ENCODE data around the gene CFAP92. TPM values are rescaled to one million over a fixed set of nuclear protein-coding genes. Genes with fewer than 3 reads are reported as not detected.

The CFAP92 gene
- total RNA-seq, 1 experiment from 2014 or later = 0.16 TPM

- Mint-ChIP-seq H3K4me3 (ENCODE audit: unreplicated experiment) (no peak overlapping the region), H3K36me3 (ENCODE audit: insufficient read depth, unreplicated experiment) (no peaks in the 10 kb centered on the region), H3K27me3 (ENCODE audit: insufficient read depth, unreplicated experiment) (peaks cover 33% of the 10 kb centered on the region), H3K4me1 (ENCODE audit: insufficient read depth, unreplicated experiment) (no peaks in the 10 kb centered on the region), H3K9me3 (ENCODE audit: unreplicated experiment) (no peaks in the 10 kb centered on the region), H3K27ac (ENCODE audit: low read depth, unreplicated experiment) (no peak overlapping the region)
- TF ChIP-seq CTCF (IDR thresholded peaks at IDR 0.05; ENCODE audit: unreplicated experiment) = no peak
- no peak for DNase-seq (ENCODE audit: unreplicated experiment)
- intact Hi-C loops (cut with micrococcal nuclease) = no loop called here
- ChIA-PET CTCF (interaction anchor here (0.9 kb wide), 1 partner anchor 14 kb away, joined by 5 read pairs; no protein-coding TSS in a partner anchor), POLR2A (no interaction called here)
- BruUV-seq (replicated peaks) = no TSS peak
Measured at GRCh38 chr3:128956440-128956839, 37.4 kb downstream of the CFAP92 start.

- ChIA-PET CTCF (interaction anchor here (0.5 to 2.3 kb wide), 3 partner anchors 20 to 270 kb away, joined by 3 to 10 read pairs (median 4); no protein-coding TSS in a partner anchor), POLR2A (interaction anchor here (0.7 to 1.1 kb wide), 2 partner anchors 19 to 260 kb away, joined by 3 to 6 read pairs; no protein-coding TSS in a partner anchor)
- H3K27ac Mint-ChIP-seq (ENCODE audit: low read depth, unreplicated experiment) = no peak overlapping the region
- TF ChIP-seq CTCF (IDR thresholded peaks at IDR 0.05; ENCODE audit: unreplicated experiment) = no peak
- intact Hi-C loops (cut with micrococcal nuclease) = no loop called here
- no peaks in the 10 kb centered on the region for H3K36me3 Mint-ChIP-seq (ENCODE audit: insufficient read depth, unreplicated experiment)
- no peaks in the 10 kb centered on the region for H3K9me3 Mint-ChIP-seq (ENCODE audit: unreplicated experiment)
- peaks cover 25% of the 10 kb centered on the region for H3K27me3 Mint-ChIP-seq (ENCODE audit: insufficient read depth, unreplicated experiment)
- BruUV-seq (replicated peaks) = no TSS peak
- H3K4me3 Mint-ChIP-seq (ENCODE audit: unreplicated experiment) = no peak overlapping the region
- no peak for DNase-seq (ENCODE audit: unreplicated experiment)
- H3K4me1 Mint-ChIP-seq (ENCODE audit: insufficient read depth, unreplicated experiment) = no peaks in the 10 kb centered on the region
Measured at GRCh38 chr3:128950223-128950938, 43.5 kb downstream of the CFAP92 start.

- Mint-ChIP-seq H3K4me1 (ENCODE audit: insufficient read depth, unreplicated experiment) (no peaks in the 10 kb centered on the region), H3K4me3 (ENCODE audit: unreplicated experiment) (no peak overlapping the region), H3K27me3 (ENCODE audit: insufficient read depth, unreplicated experiment) (peaks cover 25% of the 10 kb centered on the region), H3K9me3 (ENCODE audit: unreplicated experiment) (no peaks in the 10 kb centered on the region), H3K36me3 (ENCODE audit: insufficient read depth, unreplicated experiment) (no peaks in the 10 kb centered on the region), H3K27ac (ENCODE audit: low read depth, unreplicated experiment) (no peak overlapping the region)
- DNase-seq (ENCODE audit: unreplicated experiment) = no peak
- TF ChIP-seq CTCF (IDR thresholded peaks at IDR 0.05; ENCODE audit: unreplicated experiment) = no peak
- BruUV-seq (replicated peaks) = no TSS peak
- intact Hi-C loops (cut with micrococcal nuclease) = no loop called here
- ChIA-PET CTCF (no interaction called here), POLR2A (no interaction called here)
Measured at GRCh38 chr3:128949158-128949557, 44.7 kb downstream of the CFAP92 start.

- no peak for DNase-seq (ENCODE audit: unreplicated experiment)
- peaks cover 18% of the 10 kb centered on the region for H3K27me3 Mint-ChIP-seq (ENCODE audit: insufficient read depth, unreplicated experiment)
- H3K36me3 Mint-ChIP-seq (ENCODE audit: insufficient read depth, unreplicated experiment) = no peaks in the 10 kb centered on the region
- no peak overlapping the region for H3K27ac Mint-ChIP-seq (ENCODE audit: low read depth, unreplicated experiment)
- ChIA-PET POLR2A (interaction anchor here (0.6 to 0.7 kb wide), 2 partner anchors 1246 to 1405 kb away, joined by 3 read pairs; no protein-coding TSS in a partner anchor), CTCF (interaction anchor here (0.9 to 2.7 kb wide), 2 partner anchors 24 to 265 kb away, joined by 4 to 12 read pairs; no protein-coding TSS in a partner anchor)
- intact Hi-C loops (cut with micrococcal nuclease) = no loop called here
- H3K4me3 Mint-ChIP-seq (ENCODE audit: unreplicated experiment) = no peak overlapping the region
- no peaks in the 10 kb centered on the region for H3K9me3 Mint-ChIP-seq (ENCODE audit: unreplicated experiment)
- no TSS peak for BruUV-seq (replicated peaks)
- H3K4me1 Mint-ChIP-seq (ENCODE audit: insufficient read depth, unreplicated experiment) = no peaks in the 10 kb centered on the region
- TF ChIP-seq CTCF (IDR thresholded peaks at IDR 0.05; ENCODE audit: unreplicated experiment) = no peak
Measured at GRCh38 chr3:128946411-128946810, 47.5 kb downstream of the CFAP92 start.
